Testis (tissue), 3 donors: ENCODE results near the gene PTRH2. TPM values are rescaled to one million over a fixed set of nuclear protein-coding genes. Genes with fewer than 3 reads are reported as not detected.

ENCODE experiments used
- DNase-seq: peaks from one replicate; pipeline ENCODE4 v3.0.0-alpha.2; 2019
- H3K27ac ChIP-seq, 2 donors: fragments of 200-600 bp; sonication (generic); one replicate each; pipeline ENCODE4 v1.5.1; 2019
- H3K27me3 ChIP-seq: fragments of 200-600 bp; sonication (generic); one replicate; pipeline ENCODE4 v1.5.1; 2019
- H3K36me3 ChIP-seq: fragments of 200-600 bp; sonication (generic); one replicate; pipeline ENCODE4 v1.5.1; 2017; ENCODE audit warnings: low read depth; ENCODE audit errors: missing control alignments
- H3K4me1 ChIP-seq: fragments of 200-600 bp; sonication (generic); one replicate; pipeline ENCODE4 v1.5.1; 2019
- H3K4me3 ChIP-seq, 2 donors: fragments of 200-600 bp; sonication (generic); one replicate each; pipeline ENCODE4 v1.5.1; 2017 to 2019
- H3K9me3 ChIP-seq: fragments of 200-600 bp; sonication (generic); one replicate; pipeline ENCODE4 v1.5.1; 2017
- CTCF ChIP-seq, 3 experiments: fragments of 450-650 bp in 2 of 3; fragments of 200-600 bp in 1 of 3; sonication (generic) in 1 of 3; IDR thresholded peaks; one replicate each; pipeline ENCODE4 v1.5.1; 2016 to 2019; ENCODE audit warnings: antibody characterized with exemption in 3 of 3, mild to moderate bottlenecking in 2 of 3, moderate library complexity in 1 of 3
- POLR2A ChIP-seq: fragments of 450-650 bp; IDR thresholded peaks from one replicate; pipeline ENCODE4 v1.6.1; 2017; ENCODE audit warnings: antibody characterized with exemption, mild to moderate bottlenecking, moderate library complexity
- WGBS, 2 donors: methylation state at CpG; one replicate each; pipeline ENCODE4 v1.1.5; 2018; 5-methylcytosine and 5-hydroxymethylcytosine counted together
- intact Hi-C: fragments of 100-400 bp; cut with DNase I; formaldehyde crosslinking; loops from one replicate; pipeline ENCODE4 v1.15.1; 2023; ENCODE audit warnings: low total_unique reads
- polyA plus RNA-seq: library from polyadenylated mRNA; stranded (reverse); fragments of 350-450 nt; fragmentation: Illumina TruSeq; extraction: RNeasy Lipid Tissue Mini Kit (QIAGEN cat#74804); gene quantifications from one replicate; pipeline ENCODE4 v1.2.3, GENCODE V29; 2014; ENCODE audit warnings: low read depth, low replicate concordance; ENCODE audit not compliant: insufficient read depth
- total RNA-seq, 2 donors: library from RNA; depleted of rRNA; stranded (reverse); fragments of >200 nt; gene quantifications; one replicate each; pipeline ENCODE4 v1.2.3, GENCODE V29; 2016

Gene PTRH2
- total and polyA plus RNA-seq, 3 donors from 2014 or later, result 37.7 to 41.6 (median 40.5) TPM

GRCh38 chr17:59683283-59683682 is 23.9 kb downstream of the PTRH2 start:
- intact Hi-C loops, result no loop called here
- H3K4me3 ChIP-seq, result no peak overlapping the region
- H3K9me3 ChIP-seq, result no peaks in the 10 kb centered on the region
- no peaks in the 10 kb centered on the region for H3K27me3 ChIP-seq
- H3K27ac ChIP-seq, result no peak overlapping the region
- no peaks in the 10 kb centered on the region for H3K4me1 ChIP-seq
- peaks cover 5% of the 10 kb centered on the region for H3K36me3 ChIP-seq
- TF ChIP-seq CTCF (IDR thresholded peaks at IDR 0.05), result no peak
- TF ChIP-seq POLR2A, result no peak
- no peak for DNase-seq

GRCh38 chr17:59680314-59680713 is 26.9 kb downstream of the PTRH2 start:
- H3K9me3 ChIP-seq, result no peaks in the 10 kb centered on the region
- H3K36me3 ChIP-seq, result peaks cover 5% of the 10 kb centered on the region
- no peak overlapping the region for H3K27ac ChIP-seq
- intact Hi-C loops, result no loop called here
- no peaks in the 10 kb centered on the region for H3K27me3 ChIP-seq
- TF ChIP-seq CTCF (IDR thresholded peaks at IDR 0.05) (no peak), POLR2A (no peak)
- no peak for DNase-seq
- 79 to 81% methylated on average over 4 of the region's 4 CpGs for WGBS, 2 donors
- H3K4me1 ChIP-seq, result no peaks in the 10 kb centered on the region
- no peak overlapping the region for H3K4me3 ChIP-seq

DNA sequence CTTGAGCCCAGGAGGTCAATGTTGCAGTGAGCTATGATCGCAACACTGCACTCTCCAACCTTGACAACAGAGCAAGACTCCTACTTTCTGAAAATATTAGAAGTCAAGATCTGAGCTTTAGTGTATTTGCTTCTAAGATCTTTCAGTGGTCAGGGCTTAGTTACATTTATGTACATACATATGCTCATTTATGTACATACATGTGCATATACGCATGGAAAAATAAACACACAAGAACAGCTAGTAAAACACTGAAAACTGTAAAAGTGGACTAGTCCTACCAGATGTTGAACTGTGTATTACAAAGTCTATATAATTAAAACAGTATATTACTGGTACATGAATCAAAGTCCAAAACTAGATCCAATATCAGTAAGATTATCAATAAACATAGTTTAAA is 28.3 kb downstream of the PTRH2 start:
- no peak for DNase-seq
- Histone ChIP-seq H3K4me1 (no peaks in the 10 kb centered on the region), H3K4me3 (no peak overlapping the region), H3K36me3 (peaks cover 5% of the 10 kb centered on the region), H3K27ac (no peak overlapping the region), H3K27me3 (no peaks in the 10 kb centered on the region), H3K9me3 (no peaks in the 10 kb centered on the region)
- intact Hi-C loops, result no loop called here
- TF ChIP-seq CTCF (IDR thresholded peaks at IDR 0.05), result no peak
- no peak for TF ChIP-seq POLR2A
- 48 to 49% methylated on average over 2 of the region's 2 CpGs for WGBS, 2 donors

DNA sequence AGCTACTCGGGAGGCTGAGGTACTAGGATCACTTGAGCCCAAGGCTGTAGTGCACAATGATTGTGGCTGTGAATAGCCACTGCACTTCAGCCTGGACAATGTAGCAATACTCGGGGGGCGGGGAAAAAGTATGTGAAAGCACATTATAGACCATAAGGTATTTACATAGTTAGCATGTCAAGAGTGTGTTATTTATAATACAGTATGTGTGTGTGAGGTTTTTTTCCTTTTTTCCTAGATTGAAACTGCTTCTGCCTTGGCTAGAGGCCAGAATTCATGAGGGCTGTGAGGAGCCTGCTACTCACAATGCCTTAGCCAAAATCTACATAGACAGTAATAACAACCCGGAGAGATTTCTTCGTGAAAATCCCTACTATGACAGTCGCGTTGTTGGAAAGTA is 30.5 kb downstream of the PTRH2 start:
- no peak overlapping the region for H3K27ac ChIP-seq
- 85 to 95% methylated on average over 7 of the region's 7 CpGs for WGBS, 2 donors
- H3K9me3 ChIP-seq, result no peaks in the 10 kb centered on the region
- H3K4me1 ChIP-seq, result no peaks in the 10 kb centered on the region
- no peak for DNase-seq
- intact Hi-C loops, result no loop called here
- TF ChIP-seq CTCF (IDR thresholded peaks at IDR 0.05) (no peak), POLR2A (no peak)
- H3K36me3 ChIP-seq, result no peaks in the 10 kb centered on the region
- H3K4me3 ChIP-seq, result no peak overlapping the region
- no peaks in the 10 kb centered on the region for H3K27me3 ChIP-seq

DNA sequence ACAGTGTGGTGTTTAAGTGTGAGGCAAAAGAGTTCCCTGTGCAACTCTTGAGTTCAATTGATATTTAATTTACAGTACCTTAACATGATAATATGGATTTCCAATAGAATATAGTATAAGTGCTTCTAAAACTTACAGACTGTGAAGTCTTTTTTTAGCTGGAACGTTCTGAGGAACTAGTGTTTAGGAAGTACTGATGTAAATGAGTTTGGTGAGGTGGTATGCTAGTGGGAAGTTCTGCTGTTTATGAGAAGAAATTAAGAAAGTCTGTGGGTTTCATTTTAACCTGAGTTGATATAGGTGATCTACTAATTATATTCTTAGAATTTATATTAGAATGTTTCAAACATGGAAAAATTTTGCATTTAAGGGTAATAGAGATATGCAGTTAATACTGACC is 32.0 kb downstream of the PTRH2 start:
- H3K4me3 ChIP-seq, result no peak overlapping the region
- no peaks in the 10 kb centered on the region for H3K9me3 ChIP-seq
- 73 to 74% methylated on average over 1 of the region's 1 CpG for WGBS, 2 donors
- no peak for DNase-seq
- H3K4me1 ChIP-seq, result no peaks in the 10 kb centered on the region
- H3K27me3 ChIP-seq, result no peaks in the 10 kb centered on the region
- H3K27ac ChIP-seq, result no peak overlapping the region
- no peaks in the 10 kb centered on the region for H3K36me3 ChIP-seq
- TF ChIP-seq CTCF (IDR thresholded peaks at IDR 0.05) (no peak), POLR2A (no peak)
- intact Hi-C loops, result no loop called here
